Measurements from ENCODE around the gene RCC2.

The RCC2 gene

DNA sequence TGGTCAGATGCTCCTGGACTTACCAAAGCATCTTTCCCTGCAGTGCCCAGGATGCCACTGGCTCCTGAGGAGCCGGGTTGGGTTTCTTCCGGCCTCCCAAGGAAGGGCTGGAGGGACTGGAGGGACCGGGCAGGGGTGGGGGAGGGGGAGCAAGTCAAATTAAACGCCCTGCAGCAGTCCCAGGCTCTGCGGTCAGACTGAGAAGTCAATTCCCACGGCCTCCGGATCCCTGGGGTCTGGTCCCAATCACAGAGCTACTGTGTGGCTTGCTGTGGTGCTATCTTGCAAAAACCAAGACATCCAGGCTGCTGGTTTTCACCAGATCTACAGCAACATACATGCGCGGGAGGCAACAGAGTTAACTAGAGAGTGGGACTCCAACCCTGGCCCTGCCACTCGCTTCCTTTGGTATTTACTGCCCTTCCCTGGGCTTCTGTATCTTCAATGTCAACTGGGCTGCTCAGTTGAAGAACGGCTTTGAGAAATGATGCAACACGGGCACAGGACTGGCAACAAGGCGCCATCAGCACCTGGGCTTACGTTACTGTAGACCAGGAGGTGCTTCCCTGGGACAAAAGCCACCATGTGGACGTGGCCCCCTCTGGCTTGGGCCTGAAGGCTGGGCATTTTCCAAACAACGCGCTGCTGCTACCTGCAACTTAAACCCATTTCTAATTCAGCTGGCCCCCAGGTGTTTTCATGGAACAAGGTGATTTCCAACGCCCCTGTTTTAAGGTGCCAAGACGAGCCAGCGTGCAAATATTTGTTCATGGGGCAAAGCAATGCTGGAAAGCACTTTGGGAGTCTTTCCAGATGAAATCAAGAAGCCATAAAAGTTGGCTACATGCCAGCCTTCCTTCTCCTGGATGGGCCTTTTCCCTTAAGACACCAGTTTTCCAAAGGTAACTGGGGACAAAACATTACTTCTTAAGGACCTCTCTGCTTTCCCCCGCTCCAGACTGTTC is 11.5 kb downstream of the RCC2 start:
- Mint-ChIP-seq H3K27ac (no peak overlapping the region), H3K27me3 (ENCODE audit: low read depth) (no peaks in the 10 kb centered on the region), H3K4me3 (no peak overlapping the region), H3K9me3 (no peaks in the 10 kb centered on the region), H3K36me3 (ENCODE audit: low read depth) (peaks cover 70% of the 10 kb centered on the region), H3K4me1 (peaks cover 19% of the 10 kb centered on the region)
- TF ChIP-seq CTCF (IDR thresholded peaks at IDR 0.05; ENCODE audit: unreplicated experiment in 3 of 3): no peak

DNA sequence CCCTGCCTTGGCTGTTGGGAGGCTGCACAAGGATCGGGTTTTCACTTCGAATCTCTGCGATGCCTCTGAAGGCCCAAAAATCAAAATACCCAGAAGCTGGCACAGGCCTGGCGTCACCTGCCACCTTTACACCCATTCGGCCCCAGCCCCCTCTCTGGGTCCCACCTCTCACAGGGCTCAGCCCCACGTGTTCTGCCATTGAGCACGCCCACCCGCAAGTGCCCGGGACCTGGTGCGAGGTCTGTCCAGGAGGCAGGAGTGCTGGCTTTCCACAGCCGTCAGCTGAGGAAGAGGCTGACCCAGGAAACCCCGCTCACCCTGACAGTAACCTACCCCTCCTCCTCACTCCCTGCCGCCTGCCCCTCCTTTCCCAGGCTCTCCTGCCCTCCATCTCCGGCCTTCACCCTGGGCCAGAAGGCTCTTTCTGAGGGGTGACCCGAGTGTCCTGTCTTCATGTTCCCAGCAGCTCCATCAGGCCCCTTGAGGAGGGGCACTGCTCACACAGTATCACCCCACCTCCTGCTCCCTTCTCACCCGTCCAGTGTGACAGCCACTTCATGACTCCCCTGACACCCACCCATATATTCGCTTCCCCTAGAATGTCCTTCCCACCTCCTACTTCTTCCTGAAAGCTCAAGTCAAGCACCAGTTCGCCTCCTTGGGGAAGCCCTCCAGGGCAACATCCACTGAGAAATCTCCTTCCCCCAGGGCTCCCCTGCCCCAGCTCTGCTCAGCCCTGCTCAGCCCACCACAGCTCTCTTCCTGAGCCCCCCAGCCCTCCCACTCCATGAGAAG is 13.5 kb downstream of the RCC2 start:
- Mint-ChIP-seq H3K27ac (no peak overlapping the region), H3K9me3 (no peaks in the 10 kb centered on the region), H3K4me1 (peaks cover 19% of the 10 kb centered on the region), H3K27me3 (ENCODE audit: low read depth) (no peaks in the 10 kb centered on the region), H3K4me3 (no peak overlapping the region), H3K36me3 (ENCODE audit: low read depth) (peaks cover 80% of the 10 kb centered on the region)
- no peak for TF ChIP-seq CTCF (IDR thresholded peaks at IDR 0.05; ENCODE audit: unreplicated experiment in 3 of 3)

GRCh38 chr1:17423781-17424245 is 15.7 kb downstream of the RCC2 start:
- peaks cover 85% of the 10 kb centered on the region for H3K36me3 Mint-ChIP-seq (ENCODE audit: low read depth)
- peak overlapping the region in 2 of 3 experiments; percentile 11 to 16 for H3K4me3 Mint-ChIP-seq
- H3K27ac Mint-ChIP-seq: peak overlapping the region; percentile 63 to 87 (median 75)
- no peaks in the 10 kb centered on the region for H3K27me3 Mint-ChIP-seq (ENCODE audit: low read depth)
- TF ChIP-seq CTCF (IDR thresholded peaks at IDR 0.05; ENCODE audit: unreplicated experiment in 3 of 3): no peak
- H3K4me1 Mint-ChIP-seq: peaks cover 15% of the 10 kb centered on the region
- H3K9me3 Mint-ChIP-seq: no peaks in the 10 kb centered on the region

- peaks cover 88% of the 10 kb centered on the region for H3K36me3 Mint-ChIP-seq (ENCODE audit: low read depth)
- no peaks in the 10 kb centered on the region for H3K27me3 Mint-ChIP-seq (ENCODE audit: low read depth)
Measured at GRCh38 chr1:17422461-17422860, 17.0 kb downstream of the RCC2 start.

DNA sequence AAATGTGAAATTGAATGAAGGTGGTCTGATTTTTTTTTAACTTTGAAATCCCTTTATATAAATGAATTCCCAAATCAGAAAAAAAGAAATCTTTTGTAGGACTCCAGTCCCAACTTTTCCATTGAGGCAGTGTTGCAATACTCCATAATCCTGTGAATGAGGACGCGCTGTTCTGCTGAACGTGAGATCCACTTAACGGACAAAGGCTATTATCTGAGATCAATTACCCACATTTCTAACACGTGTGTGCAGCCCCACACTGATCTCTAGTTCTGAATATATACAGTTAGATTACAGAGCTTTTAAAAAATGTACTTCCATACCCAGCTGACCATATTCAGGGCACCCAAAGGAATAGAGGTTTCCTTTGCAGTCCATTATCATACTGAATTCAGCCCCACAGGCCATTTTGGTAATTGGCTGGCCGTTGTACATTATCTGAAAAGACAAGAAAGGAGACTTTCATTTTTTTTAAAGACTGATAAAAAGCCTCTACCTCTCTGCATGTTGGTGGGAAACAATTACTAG is 19.0 kb downstream of the RCC2 start:
- no peak overlapping the region for H3K4me3 Mint-ChIP-seq
- TF ChIP-seq CTCF (IDR thresholded peaks at IDR 0.05; ENCODE audit: unreplicated experiment in 3 of 3): no peak
- no peaks in the 10 kb centered on the region for H3K27me3 Mint-ChIP-seq (ENCODE audit: low read depth)
- peaks cover 91% of the 10 kb centered on the region for H3K36me3 Mint-ChIP-seq (ENCODE audit: low read depth)
- H3K27ac Mint-ChIP-seq: no peak overlapping the region
- H3K9me3 Mint-ChIP-seq: no peaks in the 10 kb centered on the region
- peaks cover 15% of the 10 kb centered on the region for H3K4me1 Mint-ChIP-seq

More at GRCh38 chr1:17422461-17422860, 17.0 kb downstream of the RCC2 start:
- H3K9me3 Mint-ChIP-seq: no peaks in the 10 kb centered on the region
- H3K4me3 Mint-ChIP-seq: no peak overlapping the region
- no peak overlapping the region for H3K27ac Mint-ChIP-seq
- no peak for TF ChIP-seq CTCF (IDR thresholded peaks at IDR 0.05; ENCODE audit: unreplicated experiment in 3 of 3)
- H3K4me1 Mint-ChIP-seq: peaks cover 15% of the 10 kb centered on the region

Measured in nephron (organoid).